ENCODE results near the gene TRMT10C.

Gene TRMT10C

DNA sequence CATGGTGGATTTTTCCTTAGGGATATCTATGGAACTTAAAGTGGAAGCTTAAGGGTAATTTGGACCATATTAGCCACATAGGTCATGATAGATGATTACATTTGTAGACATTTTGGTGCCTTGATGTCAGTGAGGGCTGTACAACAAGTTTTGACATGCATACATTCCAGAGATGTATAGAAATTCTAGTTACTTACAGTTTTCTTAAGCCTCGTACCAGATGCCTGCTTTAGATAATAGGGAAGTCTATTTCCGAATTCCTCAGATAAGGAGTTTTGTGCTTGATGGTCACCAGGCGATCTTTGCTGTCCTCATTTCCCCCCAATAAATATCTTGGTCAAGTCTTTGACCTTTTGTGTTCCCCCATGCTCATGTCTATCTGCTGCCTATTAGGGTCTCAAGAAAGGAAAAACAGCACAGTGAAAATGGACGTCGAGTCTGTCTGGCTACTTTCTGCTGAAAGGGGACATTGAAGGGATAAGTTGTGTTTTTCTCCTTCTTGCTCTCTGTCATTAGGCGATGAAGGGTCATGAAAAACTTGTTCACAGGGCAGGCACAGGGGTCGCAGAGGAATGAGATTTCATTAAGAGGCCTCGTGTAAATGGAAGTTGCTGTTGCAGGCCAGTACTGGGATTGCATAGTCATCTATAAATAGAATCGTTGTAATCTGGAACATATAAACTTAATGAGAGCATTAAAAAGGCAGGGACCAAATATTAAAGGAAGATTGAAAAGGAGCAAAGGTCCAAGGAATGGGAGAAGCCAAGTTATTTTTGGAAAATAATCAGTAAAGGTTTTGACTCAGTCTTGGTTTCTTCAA, 28.7 kb upstream of the TRMT10C start:
- H2AFZ ChIP-seq (ENCODE audit: low read depth, low read length, severe bottlenecking), result no peak overlapping the region
- H3K9me3 ChIP-seq (ENCODE audit: insufficient read depth, low read length), result no peaks in the 10 kb centered on the region
- no peaks in the 10 kb centered on the region for H3K9me2 ChIP-seq (replicated peaks; ENCODE audit: insufficient read depth, low read length)
- H3K36me3 ChIP-seq (ENCODE audit: low read length), result no peaks in the 10 kb centered on the region
- H3K4me2 ChIP-seq (ENCODE audit: low read depth, low read length, poor library complexity, severe bottlenecking), result no peak overlapping the region
- no peak overlapping the region for H3K4me3 ChIP-seq (ENCODE audit: insufficient read depth, low read length, poor library complexity, severe bottlenecking)
- no peak overlapping the region for H3K9ac ChIP-seq (ENCODE audit: low read length)
- H3K27me3 ChIP-seq (ENCODE audit: low read length), result no peaks in the 10 kb centered on the region
- H3K79me2 ChIP-seq (ENCODE audit: insufficient read depth, low read length), result no peaks in the 10 kb centered on the region
- no peaks in the 10 kb centered on the region for H4K20me1 ChIP-seq (ENCODE audit: low read depth, low read length)
- H3K27ac ChIP-seq (ENCODE audit: low read depth, low read length), result no peak overlapping the region
- H3F3A ChIP-seq (ENCODE audit: insufficient read depth), result no peaks in the 10 kb centered on the region
- TF ChIP-seq EZH2phosphoT487 (conservative IDR thresholded peaks at IDR 0.05; ENCODE audit: low read length) (no peak), CTCF (IDR thresholded peaks at IDR 0.05; ENCODE audit: insufficient read depth, low read length, poor library complexity, severe bottlenecking) (no peak)

DNA sequence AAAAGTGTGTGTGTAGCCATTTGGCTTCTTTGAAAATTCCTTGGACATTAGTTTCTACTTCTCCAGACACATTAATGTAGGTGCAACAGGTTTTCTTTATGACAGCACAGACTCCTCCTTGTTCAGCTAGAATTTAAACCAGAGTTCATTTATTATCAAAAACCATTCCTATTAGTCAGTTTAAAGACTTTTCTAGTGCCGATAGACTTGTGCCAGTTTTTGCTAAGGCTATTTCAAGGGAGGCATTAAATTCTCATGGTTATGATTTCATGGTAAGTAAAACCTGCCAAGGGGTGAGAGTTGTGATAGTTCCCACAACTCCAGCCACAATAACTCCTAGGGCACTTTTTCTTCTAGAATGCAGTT, 28.1 kb upstream of the TRMT10C start:
- H3K9me2 ChIP-seq (replicated peaks; ENCODE audit: insufficient read depth, low read length), result no peaks in the 10 kb centered on the region
- H3K36me3 ChIP-seq (ENCODE audit: low read length), result no peaks in the 10 kb centered on the region
- no peaks in the 10 kb centered on the region for H3F3A ChIP-seq (ENCODE audit: insufficient read depth)
- no peaks in the 10 kb centered on the region for H3K9me3 ChIP-seq (ENCODE audit: insufficient read depth, low read length)
- H3K27ac ChIP-seq (ENCODE audit: low read depth, low read length), result no peak overlapping the region
- no peak for TF ChIP-seq EZH2phosphoT487 (conservative IDR thresholded peaks at IDR 0.05; ENCODE audit: low read length)
- no peak for TF ChIP-seq CTCF (IDR thresholded peaks at IDR 0.05; ENCODE audit: insufficient read depth, low read length, poor library complexity, severe bottlenecking)
- H3K9ac ChIP-seq (ENCODE audit: low read length), result no peak overlapping the region
- H4K20me1 ChIP-seq (ENCODE audit: low read depth, low read length), result no peaks in the 10 kb centered on the region
- H2AFZ ChIP-seq (ENCODE audit: low read depth, low read length, severe bottlenecking), result no peak overlapping the region
- H3K79me2 ChIP-seq (ENCODE audit: insufficient read depth, low read length), result no peaks in the 10 kb centered on the region
- H3K27me3 ChIP-seq (ENCODE audit: low read length), result no peaks in the 10 kb centered on the region
- no peak overlapping the region for H3K4me2 ChIP-seq (ENCODE audit: low read depth, low read length, poor library complexity, severe bottlenecking)
- H3K4me3 ChIP-seq (ENCODE audit: insufficient read depth, low read length, poor library complexity, severe bottlenecking), result no peak overlapping the region

GRCh38 chr3:101535221-101535620, 26.4 kb upstream of the TRMT10C start:
- TF ChIP-seq EZH2phosphoT487 (conservative IDR thresholded peaks at IDR 0.05; ENCODE audit: low read length), result no peak
- no peak for TF ChIP-seq CTCF (IDR thresholded peaks at IDR 0.05; ENCODE audit: insufficient read depth, low read length, poor library complexity, severe bottlenecking)
- no peaks in the 10 kb centered on the region for H3F3A ChIP-seq (ENCODE audit: insufficient read depth)
- no peak overlapping the region for H2AFZ ChIP-seq (ENCODE audit: low read depth, low read length, severe bottlenecking)
- no peaks in the 10 kb centered on the region for H3K9me2 ChIP-seq (replicated peaks; ENCODE audit: insufficient read depth, low read length)
- no peak overlapping the region for H3K27ac ChIP-seq (ENCODE audit: low read depth, low read length)
- H3K9me3 ChIP-seq (ENCODE audit: insufficient read depth, low read length), result no peaks in the 10 kb centered on the region
- no peak overlapping the region for H3K4me3 ChIP-seq (ENCODE audit: insufficient read depth, low read length, poor library complexity, severe bottlenecking)
- no peaks in the 10 kb centered on the region for H4K20me1 ChIP-seq (ENCODE audit: low read depth, low read length)
- H3K79me2 ChIP-seq (ENCODE audit: insufficient read depth, low read length), result no peaks in the 10 kb centered on the region
- no peak overlapping the region for H3K4me2 ChIP-seq (ENCODE audit: low read depth, low read length, poor library complexity, severe bottlenecking)
- no peak overlapping the region for H3K9ac ChIP-seq (ENCODE audit: low read length)
- H3K36me3 ChIP-seq (ENCODE audit: low read length), result no peaks in the 10 kb centered on the region
- H3K27me3 ChIP-seq (ENCODE audit: low read length), result no peaks in the 10 kb centered on the region
